Suprapubic skin (tissue), 3 donors: ENCODE data around the gene MADD.

Experiments used
- EP300 ChIP-seq: sonication (generic); formaldehyde crosslinking; IDR thresholded peaks from one replicate; pipeline ENCODE4 v1.6.1; 2017; ENCODE audit warnings: antibody characterized with exemption
- TF ChIP-seq, protein P1 (sequence below), 2 donors: fragments of 200-600 bp in 1 of 2; fragments of 450-650 bp in 1 of 2; sonication (generic) in 1 of 2; IDR thresholded peaks; one replicate each; pipeline ENCODE4 v1.5.1; 2016 to 2019; ENCODE audit warnings: antibody characterized with exemption in 2 of 2, mild to moderate bottlenecking in 1 of 2, moderate library complexity in 1 of 2

DNA sequence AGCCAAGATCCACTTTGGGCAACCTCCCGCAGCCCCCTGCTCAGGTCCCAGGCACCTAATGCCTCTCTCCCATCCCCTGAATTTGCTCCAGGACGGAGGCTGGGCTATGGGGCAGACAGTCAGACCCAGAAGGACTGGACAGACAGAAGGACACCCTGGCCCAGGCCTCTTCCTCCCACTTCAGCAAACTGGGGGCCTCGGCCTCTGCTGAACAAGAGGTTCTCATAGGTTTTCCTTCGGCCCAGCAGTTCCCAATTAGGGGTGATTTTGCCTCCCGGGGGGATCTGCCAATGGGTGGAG is 104.7 kb downstream of the MADD start:
- TF ChIP-seq, protein P1, sequence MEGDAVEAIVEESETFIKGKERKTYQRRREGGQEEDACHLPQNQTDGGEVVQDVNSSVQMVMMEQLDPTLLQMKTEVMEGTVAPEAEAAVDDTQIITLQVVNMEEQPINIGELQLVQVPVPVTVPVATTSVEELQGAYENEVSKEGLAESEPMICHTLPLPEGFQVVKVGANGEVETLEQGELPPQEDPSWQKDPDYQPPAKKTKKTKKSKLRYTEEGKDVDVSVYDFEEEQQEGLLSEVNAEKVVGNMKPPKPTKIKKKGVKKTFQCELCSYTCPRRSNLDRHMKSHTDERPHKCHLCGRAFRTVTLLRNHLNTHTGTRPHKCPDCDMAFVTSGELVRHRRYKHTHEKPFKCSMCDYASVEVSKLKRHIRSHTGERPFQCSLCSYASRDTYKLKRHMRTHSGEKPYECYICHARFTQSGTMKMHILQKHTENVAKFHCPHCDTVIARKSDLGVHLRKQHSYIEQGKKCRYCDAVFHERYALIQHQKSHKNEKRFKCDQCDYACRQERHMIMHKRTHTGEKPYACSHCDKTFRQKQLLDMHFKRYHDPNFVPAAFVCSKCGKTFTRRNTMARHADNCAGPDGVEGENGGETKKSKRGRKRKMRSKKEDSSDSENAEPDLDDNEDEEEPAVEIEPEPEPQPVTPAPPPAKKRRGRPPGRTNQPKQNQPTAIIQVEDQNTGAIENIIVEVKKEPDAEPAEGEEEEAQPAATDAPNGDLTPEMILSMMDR (IDR thresholded peaks at IDR 0.05) = no peak
- TF ChIP-seq EP300 = no peak
